ENCODE results near the gene MUC4.

DNA sequence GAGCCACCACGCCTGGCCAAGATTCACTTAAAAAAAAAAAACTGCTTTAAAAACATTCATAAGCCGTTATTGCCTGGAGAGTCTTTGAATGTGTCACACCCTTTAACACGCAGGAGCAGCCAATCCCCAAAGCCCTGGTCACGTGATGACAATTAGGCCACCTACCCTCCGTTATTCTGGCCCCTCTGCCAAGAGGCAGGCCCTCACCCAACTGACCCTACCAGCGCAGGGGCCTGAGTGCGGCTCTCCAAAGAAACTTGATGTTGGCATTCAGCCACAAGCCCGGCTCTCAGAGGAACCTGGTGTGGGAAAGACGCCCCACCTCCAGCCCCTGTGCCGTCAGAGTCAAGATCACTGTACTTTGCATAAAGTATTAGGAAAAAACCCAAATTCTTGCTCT, 11.6 kb upstream of the MUC4 start:
- TF ChIP-seq, protein P1, sequence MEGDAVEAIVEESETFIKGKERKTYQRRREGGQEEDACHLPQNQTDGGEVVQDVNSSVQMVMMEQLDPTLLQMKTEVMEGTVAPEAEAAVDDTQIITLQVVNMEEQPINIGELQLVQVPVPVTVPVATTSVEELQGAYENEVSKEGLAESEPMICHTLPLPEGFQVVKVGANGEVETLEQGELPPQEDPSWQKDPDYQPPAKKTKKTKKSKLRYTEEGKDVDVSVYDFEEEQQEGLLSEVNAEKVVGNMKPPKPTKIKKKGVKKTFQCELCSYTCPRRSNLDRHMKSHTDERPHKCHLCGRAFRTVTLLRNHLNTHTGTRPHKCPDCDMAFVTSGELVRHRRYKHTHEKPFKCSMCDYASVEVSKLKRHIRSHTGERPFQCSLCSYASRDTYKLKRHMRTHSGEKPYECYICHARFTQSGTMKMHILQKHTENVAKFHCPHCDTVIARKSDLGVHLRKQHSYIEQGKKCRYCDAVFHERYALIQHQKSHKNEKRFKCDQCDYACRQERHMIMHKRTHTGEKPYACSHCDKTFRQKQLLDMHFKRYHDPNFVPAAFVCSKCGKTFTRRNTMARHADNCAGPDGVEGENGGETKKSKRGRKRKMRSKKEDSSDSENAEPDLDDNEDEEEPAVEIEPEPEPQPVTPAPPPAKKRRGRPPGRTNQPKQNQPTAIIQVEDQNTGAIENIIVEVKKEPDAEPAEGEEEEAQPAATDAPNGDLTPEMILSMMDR (conservative IDR thresholded peaks at IDR 0.05; ENCODE audit: low read depth in 2 of 2), result no peak
- TF ChIP-seq STAT1 (IDR thresholded peaks at IDR 0.05; ENCODE audit: unreplicated experiment) (no peak), REST (IDR thresholded peaks at IDR 0.05; ENCODE audit: unreplicated experiment) (no peak), POLR2AphosphoS5 (IDR thresholded peaks at IDR 0.05; ENCODE audit: low read depth) (no peak), NANOG (IDR thresholded peaks at IDR 0.05; ENCODE audit: borderline replicate concordance) (no peak), EZH2 (IDR thresholded peaks at IDR 0.05; ENCODE audit: low read depth, unreplicated experiment) (no peak), JUNB (IDR thresholded peaks at IDR 0.05; ENCODE audit: unreplicated experiment) (no peak), EZH2phosphoT487 (IDR thresholded peaks at IDR 0.05; ENCODE audit: unreplicated experiment) (no peak), CREB1 (CRISPR knock-in tag; IDR thresholded peaks at IDR 0.05; ENCODE audit: low read depth) (no peak), ZNF331 (CRISPR knock-in tag; IDR thresholded peaks at IDR 0.05; ENCODE audit: low read depth) (no peak)
- TF ChIP-seq, protein P2, sequence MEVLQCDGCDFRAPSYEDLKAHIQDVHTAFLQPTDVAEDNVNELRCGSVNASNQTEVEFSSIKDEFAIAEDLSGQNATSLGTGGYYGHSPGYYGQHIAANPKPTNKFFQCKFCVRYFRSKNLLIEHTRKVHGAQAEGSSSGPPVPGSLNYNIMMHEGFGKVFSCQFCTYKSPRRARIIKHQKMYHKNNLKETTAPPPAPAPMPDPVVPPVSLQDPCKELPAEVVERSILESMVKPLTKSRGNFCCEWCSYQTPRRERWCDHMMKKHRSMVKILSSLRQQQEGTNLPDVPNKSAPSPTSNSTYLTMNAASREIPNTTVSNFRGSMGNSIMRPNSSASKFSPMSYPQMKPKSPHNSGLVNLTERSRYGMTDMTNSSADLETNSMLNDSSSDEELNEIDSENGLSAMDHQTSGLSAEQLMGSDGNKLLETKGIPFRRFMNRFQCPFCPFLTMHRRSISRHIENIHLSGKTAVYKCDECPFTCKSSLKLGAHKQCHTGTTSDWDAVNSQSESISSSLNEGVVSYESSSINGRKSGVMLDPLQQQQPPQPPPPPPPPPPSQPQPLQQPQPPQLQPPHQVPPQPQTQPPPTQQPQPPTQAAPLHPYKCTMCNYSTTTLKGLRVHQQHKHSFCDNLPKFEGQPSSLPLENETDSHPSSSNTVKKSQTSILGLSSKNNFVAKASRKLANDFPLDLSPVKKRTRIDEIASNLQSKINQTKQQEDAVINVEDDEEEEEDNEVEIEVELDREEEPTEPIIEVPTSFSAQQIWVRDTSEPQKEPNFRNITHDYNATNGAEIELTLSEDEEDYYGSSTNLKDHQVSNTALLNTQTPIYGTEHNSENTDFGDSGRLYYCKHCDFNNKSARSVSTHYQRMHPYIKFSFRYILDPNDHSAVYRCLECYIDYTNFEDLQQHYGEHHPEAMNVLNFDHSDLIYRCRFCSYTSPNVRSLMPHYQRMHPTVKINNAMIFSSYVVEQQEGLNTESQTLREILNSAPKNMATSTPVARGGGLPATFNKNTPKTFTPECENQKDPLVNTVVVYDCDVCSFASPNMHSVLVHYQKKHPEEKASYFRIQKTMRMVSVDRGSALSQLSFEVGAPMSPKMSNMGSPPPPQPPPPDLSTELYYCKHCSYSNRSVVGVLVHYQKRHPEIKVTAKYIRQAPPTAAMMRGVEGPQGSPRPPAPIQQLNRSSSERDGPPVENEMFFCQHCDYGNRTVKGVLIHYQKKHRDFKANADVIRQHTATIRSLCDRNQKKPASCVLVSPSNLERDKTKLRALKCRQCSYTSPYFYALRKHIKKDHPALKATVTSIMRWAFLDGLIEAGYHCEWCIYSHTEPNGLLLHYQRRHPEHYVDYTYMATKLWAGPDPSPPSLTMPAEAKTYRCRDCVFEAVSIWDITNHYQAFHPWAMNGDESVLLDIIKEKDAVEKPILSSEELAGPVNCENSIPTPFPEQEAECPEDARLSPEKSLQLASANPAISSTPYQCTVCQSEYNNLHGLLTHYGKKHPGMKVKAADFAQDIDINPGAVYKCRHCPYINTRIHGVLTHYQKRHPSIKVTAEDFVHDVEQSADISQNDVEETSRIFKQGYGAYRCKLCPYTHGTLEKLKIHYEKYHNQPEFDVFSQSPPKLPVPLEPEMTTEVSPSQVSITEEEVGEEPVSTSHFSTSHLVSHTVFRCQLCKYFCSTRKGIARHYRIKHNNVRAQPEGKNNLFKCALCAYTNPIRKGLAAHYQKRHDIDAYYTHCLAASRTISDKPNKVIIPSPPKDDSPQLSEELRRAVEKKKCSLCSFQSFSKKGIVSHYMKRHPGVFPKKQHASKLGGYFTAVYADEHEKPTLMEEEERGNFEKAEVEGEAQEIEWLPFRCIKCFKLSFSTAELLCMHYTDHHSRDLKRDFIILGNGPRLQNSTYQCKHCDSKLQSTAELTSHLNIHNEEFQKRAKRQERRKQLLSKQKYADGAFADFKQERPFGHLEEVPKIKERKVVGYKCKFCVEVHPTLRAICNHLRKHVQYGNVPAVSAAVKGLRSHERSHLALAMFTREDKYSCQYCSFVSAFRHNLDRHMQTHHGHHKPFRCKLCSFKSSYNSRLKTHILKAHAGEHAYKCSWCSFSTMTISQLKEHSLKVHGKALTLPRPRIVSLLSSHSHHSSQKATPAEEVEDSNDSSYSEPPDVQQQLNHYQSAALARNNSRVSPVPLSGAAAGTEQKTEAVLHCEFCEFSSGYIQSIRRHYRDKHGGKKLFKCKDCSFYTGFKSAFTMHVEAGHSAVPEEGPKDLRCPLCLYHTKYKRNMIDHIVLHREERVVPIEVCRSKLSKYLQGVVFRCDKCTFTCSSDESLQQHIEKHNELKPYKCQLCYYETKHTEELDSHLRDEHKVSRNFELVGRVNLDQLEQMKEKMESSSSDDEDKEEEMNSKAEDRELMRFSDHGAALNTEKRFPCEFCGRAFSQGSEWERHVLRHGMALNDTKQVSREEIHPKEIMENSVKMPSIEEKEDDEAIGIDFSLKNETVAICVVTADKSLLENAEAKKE (CRISPR knock-in tag; IDR thresholded peaks at IDR 0.05), result no peak
- TF ChIP-seq, protein P3, sequence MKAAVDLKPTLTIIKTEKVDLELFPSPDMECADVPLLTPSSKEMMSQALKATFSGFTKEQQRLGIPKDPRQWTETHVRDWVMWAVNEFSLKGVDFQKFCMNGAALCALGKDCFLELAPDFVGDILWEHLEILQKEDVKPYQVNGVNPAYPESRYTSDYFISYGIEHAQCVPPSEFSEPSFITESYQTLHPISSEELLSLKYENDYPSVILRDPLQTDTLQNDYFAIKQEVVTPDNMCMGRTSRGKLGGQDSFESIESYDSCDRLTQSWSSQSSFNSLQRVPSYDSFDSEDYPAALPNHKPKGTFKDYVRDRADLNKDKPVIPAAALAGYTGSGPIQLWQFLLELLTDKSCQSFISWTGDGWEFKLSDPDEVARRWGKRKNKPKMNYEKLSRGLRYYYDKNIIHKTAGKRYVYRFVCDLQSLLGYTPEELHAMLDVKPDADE (IDR thresholded peaks at IDR 0.05), result no peak
